ENCODE data around the gene IQCF2.
"Not testable (repeated sequence)": the region's sequence is repeated elsewhere in the genome, so short reads cannot be mapped to it uniquely, and the experiment has no call there.

Gene IQCF2

DNA sequence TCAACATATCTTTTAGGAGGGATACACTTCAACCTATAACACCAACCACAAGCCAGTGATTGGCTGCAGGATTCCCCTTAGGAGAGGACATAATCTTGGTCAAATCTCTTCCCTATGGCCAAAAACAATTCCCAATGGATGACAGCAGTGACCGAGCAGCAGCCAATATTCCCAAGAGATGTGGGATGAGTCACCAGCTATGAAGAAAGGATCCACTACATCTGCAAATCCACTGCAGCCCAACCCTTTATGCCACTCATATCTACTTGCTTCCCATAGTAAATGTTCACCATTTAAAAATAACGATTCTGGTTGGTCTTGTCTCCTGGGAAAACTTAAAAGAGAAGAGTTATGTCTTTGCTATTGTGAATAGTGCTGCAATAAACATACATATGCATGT is 18.5 kb downstream of the IQCF2 start:
- no peak for DNase-seq

DNA sequence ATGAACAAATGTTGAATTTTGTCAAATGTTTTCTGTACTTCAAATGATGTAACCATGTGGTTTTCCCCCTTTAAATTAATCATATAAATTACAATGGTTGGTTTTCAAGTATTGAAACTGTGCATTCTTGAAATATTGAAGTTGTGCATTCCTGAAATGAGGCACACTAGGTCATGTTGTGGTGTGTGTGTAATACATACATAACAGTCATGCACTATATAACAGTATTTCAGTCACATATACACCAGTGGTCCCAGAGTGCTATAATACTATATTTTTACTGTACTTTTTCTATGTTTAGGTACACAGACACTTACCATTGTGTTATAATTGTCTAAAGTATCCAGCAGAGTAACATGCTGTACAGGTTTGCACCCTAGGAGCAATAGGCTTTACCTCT is 25.0 kb downstream of the IQCF2 start:
- DNase-seq: no peak

DNA sequence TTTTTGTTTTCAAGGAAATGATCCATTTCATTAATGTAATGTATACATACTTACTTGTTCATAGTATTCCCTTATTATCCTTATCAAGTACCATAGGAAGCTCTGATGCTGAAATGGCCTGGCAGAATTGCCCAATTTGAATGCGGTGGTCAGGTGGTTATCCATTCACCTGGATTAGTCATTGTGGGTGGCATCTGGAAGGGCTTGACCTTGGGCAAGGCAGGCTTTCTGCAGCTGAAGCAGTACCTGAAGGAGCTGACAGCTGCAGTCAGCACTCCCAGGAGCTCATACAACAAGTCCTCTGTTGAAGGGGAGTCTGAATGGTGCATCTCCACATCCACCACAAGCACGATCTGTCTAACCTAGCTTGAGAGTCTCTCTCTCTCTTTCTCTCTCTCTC is 26.2 kb downstream of the IQCF2 start:
- no peak for DNase-seq

DNA sequence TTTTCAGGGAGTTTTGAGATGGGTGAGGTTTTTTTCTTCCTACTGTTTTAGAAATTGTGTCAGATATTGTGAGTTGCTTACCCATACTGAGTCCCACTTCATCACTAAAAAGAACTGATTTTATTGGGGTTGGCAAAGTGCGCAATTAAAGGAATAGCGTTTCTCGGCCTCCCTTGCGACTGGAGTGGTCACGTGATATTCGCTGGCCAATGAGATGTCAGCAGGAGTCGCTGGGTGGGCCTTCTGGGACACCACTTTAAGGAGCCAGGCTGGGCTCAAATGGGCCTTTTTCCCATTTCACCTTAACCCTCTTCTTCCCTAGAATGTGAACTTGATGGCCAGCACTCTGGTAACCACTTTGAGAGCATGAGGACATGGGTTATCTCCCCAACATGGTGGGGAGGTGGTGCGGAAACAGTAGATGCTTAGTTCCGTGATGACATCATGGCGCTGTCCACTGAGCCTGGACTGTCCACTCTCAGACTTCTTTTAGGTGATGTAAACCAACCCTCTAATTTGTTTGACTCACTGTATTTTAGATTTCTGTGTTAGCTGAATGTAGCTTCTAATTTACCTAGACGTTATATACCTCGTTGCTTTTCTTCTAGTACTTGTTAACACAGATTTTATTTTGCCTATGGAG is 27.2 kb downstream of the IQCF2 start:
- DNase-seq: no peak

DNA sequence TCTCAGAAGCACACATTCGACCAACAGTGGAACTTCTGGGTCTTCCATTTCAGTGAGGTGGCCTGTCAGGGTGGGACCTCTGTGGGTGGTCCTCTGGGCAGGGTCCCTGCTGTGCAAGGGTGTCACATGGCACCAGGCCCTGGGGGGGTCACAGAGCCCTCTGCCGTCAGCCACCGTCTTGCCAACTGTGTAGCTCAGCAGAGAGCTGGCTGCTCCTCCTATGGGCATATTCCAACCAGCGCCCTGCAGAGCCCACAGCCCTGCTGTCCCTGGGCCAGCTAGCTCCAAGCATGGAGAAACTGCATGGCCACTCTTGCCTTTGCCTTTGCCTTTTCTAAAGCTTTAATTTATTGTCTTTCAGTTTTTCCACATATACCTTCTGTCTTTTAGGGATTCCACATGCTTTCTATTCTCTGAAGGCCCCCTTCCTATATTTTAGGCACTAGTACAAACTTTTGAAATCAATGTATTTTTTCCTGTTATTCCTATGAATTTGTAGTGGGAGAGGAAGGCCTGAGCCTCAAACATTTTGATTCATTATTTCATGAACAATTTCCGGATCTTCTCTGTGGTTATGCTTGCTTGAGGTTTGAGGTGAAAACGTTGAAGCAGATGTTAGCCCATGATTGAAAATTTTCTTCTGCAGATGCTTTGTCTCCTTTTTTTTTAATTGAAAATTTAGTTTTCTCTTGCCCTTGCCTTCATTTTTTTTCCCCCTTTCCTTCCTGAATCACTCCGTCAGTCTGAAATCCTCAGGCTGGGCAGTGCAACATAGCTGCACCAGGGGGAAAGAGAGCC is 30.0 kb downstream of the IQCF2 start:
- no peak for DNase-seq

DNA sequence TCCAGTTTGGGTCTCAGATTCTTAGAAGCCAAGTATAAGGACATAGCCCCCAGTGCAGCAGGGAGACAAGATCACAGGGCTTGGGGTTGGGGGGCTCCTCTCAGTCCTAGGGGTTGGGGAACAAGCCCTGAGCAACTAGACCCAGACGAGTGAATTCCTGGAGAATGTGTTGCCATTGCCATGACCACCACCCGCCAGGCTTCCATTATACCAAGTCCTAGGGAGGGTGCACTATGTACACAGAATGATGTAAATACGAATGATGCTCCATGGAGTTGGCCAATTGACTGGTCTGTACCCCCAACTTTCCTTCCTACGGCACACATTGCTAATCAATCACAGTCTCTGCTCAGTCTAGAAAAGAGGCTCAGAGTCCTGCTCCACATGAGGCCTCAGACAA is 33.0 kb downstream of the IQCF2 start:
- DNase-seq: no peak

DNA sequence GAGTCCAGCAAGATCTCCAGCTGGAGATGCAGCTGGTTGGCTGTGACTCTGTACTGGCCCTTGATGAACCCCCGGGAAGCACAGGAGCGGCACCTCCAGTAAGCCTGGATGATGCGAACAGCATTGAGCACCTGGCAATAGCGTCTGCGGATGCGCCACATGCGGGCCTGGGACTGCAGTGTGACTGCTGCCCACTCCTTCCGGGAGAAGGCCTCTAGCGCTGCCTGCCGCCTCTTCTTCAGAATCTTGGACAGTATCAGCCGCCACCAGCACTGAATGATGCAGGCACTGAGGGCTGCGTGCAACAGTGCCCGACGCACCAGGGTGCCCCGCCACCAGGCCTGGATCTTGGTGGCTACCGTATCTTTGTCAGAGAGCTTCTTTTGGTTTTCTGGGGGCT is 33.5 kb downstream of the IQCF2 start:
- no peak for DNase-seq

DNA sequence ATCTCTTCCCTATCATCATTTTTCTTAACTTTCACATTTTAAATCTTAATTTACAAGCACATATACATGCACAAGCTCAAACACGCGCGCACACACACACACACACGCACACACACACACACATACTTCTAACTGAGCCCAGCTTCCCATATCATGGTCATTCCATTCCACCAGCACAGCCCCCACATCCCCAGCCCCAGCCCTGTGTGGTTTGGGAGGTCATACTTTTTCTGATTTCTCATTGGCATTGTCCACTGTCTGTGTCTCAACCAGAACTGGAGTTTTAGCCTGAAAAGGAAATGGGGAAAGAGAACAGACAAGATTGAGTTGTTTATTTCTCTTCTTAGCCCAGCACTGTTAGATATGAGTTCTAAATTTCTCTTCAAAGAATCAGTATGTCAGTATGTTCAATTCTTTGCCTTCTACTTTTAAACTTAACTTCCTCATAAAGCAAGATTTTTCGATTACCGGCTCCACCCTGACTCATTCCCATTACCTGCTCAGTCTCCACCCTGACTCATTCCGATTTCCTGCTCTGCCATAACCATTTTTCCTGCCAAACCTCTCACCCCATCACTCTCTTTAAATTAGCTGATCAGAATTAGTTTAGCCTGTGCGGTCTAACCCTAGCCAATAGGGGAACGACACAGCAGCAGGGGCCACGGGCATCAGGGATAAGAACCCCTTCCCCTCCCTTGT is 35.3 kb downstream of the IQCF2 start:
- no peak for DNase-seq

DNA sequence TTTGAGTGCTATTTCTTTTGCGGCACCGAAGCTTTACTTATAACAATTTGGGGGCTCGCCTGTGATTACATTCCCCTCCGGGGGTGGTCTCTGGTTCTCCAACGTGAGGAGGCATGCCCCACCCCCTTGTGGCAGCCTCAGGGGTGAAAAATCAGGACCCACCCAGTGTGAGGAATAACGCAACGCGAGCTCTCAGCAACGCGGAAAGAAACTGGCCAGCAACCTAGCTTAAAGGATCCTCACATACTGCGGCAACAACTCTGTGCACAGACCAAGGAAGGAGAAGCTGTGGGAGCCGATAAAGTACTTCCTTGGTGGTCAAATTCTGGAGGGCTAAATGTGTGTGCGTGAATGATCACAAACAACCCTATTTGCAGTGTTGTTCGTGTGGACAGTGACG is 36.0 kb downstream of the IQCF2 start:
- no peak for DNase-seq

DNA sequence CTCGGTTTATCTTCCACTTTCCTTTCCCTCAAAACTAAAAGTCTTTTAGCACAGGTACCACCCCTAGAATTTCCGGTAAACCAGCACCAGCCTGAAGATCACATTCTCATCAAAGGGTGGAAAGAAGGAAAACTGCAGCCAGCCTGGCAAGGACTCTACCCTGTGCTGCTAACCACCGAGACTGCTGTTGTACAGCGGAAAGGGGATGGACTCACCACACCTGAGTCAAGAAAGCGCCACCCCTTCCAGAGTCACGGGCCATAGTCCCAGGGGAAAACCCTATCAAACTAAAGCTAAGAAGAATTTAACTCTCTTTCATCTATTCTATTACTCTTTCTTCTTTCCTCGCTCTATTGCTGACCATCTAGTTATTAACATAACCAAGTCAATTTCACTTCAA is 38.6 kb downstream of the IQCF2 start:
- DNase-seq: not testable (repeated sequence)

DNA sequence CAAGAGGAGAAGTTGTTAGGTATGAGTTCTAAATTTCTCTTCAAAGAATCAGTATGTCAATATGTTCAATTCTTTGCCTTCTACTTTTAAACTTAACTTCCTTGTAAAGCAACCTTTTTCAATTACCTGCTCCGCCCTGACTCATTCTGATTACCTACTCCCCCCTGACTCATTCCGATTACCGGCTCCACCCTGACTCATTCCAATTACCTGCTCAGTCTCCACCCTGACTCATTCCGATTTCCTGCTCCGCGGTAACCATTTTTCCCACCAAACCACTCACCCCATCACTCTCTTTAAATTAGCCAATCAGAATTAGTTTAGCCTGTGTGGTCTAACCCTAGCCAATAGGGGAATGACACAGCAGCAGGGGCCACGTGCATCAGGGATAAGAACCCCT is 40.9 kb downstream of the IQCF2 start:
- DNase-seq: peak; percentile 37

DNA sequence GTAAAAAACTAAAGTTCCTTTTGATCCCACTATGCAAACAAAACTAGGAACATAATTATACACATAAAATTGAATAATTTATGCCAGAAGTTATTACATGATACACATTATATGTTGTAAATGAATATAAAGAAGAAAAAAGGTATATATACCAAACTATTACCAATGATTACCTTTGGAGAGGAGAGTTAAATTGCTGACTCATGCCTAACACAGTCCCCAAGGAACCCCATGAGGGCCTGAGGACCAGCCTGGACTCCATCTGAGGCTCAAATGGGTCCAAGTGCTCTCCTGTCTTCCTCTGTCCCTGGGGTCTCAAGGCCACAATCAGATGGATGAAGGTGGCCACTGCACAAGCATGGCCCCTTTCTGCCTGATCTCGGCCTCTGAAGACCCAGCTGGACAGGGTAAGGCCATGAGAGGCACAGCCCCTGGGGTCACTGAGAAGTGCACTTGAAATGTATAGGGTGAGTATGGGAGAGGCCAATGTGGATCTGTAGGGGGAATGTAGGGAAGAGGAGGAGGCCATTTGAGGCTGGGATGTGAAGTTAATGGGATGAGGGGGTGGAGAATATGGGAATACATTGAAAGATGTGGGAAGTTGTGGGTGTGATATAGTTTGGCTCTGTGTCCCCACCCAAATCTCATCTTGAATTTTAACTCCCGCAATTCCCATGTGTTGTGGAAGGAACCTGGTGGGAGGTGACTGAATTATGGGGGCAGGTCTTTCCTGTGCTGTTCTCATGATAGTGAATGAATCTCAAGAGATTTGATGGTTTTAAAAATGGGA is 42.8 kb downstream of the IQCF2 start:
- DNase-seq: no peak

DNA sequence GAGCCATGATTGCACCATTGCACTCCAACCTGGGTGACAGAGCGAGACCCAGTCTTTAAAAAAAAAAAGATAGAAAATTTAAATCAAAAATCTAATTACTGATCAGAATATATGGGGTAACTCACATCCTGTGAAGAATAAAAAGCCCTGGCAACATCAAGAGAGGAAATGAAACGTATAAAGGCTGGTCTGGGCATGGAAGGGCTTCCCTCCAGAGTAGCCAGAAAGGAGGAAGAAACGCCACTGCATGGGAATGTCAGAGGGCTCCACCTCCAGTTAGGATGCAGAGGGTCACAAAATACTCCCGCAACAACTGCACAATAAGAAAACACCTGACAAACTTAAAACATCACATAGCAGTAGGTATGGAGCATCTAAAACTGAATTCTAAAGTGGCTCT is 46.6 kb downstream of the IQCF2 start:
- DNase-seq: no peak
